Measurements from ENCODE around the gene BCL10. TPM values are rescaled to one million over a fixed set of nuclear protein-coding genes. Genes with fewer than 3 reads are reported as not detected.

Gene BCL10
- total RNA-seq, 1 donor from 2014 or later: 77.9 TPM

- DNase-seq: no peak
These were observed 56.4 kb downstream of the BCL10 start for GRCh38 chr1:85219853-85220610.

- no peak for DNase-seq
These were observed 59.7 kb downstream of the BCL10 start for GRCh38 chr1:85216697-85217096.

Other genes starting within 250 kb of the BCL10 start
- not detected in 2 replicates for gene MCOLN3, start 228.1 kb downstream of the BCL10 start, total RNA-seq
- gene SYDE2, start 75.6 kb downstream of the BCL10 start, total RNA-seq: 4.8 and 5.6 TPM in 2 replicates
- gene C1orf52, start 17.0 kb downstream of the BCL10 start, total RNA-seq: 24.2 and 24.5 TPM in 2 replicates
- 46.6 and 62.0 TPM in 2 replicates for gene DDAH1, start 188.5 kb upstream of the BCL10 start, total RNA-seq

Data from dermis blood vessel endothelial cell (primary cell).